Stimulated activated CD4-positive, alpha-beta T cell treated with anti-CD3 and anti-CD28 coated beads, Interleukin-15, amount 100 ng/mL, for 48 hours (primary cell): ENCODE results near the gene FHL1.

Source experiments
- DNase-seq, 2 donors: peaks; one replicate each; pipeline ENCODE4 v3.0.0-alpha.2; 2020; ENCODE audit warnings: low read depth in 2 of 2

Gene FHL1

DNA sequence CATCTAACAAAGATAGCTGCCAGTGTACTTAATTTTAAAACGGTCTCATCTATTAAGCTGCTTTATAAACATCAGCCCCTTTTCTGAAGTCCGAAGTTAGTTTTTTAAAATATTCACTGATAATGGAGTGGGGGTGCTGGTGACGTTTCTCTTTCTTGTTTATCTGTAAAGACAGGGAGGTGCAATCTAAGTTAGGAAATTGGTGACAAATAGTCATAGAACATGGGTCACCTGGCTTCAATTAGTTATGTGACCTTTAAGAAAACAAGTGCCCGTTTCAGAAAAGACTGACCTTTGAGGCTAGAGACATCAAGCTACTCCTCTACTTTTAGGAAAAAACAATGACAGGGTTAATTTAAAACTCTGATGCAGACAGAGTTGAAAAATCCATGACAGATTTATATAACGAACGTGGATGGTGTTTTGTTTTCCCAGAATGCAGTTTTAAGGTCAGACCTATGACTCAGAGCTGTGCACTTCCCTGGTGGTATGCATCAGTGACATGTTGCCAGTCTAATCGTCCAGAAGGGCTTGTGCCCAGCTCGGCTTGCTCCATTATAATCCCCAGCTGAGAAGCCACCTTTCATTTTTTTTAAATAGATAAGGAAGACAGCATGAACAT is 38.2 kb downstream of the FHL1 start:
- DNase-seq: no peak

DNA sequence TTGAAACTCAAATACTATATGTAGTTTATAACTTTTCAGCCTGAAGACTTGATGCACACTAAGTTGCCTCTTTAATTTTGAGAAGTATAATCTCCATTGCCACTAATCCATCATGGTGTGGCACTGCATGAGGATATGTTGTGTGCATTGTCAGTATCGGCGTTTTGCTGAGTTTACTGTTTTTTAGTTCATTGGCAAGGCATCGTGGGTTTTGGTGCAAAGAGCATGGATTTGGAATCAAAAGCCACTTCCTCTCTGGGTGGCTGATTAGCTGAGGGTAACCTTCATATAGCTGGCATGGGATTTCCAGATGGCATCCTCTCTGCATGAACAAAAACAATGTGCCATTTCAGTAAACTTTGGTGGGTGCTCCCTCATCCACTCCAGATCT is 38.7 kb downstream of the FHL1 start:
- DNase-seq: no peak

DNA sequence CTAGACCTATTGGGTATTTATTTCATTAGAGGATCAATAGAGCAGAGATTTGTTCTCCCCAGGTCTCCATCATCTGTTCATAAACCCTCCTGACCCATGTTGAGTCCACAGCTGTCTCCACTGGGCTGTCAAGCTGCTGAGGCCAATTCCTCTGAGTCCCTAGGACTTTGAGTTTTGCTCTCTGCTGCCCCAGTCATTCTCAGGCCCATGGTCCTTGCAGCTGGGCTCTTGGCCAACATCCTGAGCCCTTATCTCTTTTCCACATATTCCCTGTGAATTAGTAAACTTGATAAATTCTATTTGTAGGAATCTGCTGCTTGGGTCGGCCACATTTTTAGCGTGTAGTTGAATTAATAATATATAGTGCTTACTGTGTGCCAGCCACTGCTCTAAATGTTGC is 41.9 kb downstream of the FHL1 start:
- DNase-seq: no peak

- DNase-seq: no peak
Measured at GRCh38 chrX:136190038-136190713, 42.8 kb downstream of the FHL1 start.

GRCh38 chrX:136191171-136191570 is 43.8 kb downstream of the FHL1 start:
- no peak for DNase-seq

DNA sequence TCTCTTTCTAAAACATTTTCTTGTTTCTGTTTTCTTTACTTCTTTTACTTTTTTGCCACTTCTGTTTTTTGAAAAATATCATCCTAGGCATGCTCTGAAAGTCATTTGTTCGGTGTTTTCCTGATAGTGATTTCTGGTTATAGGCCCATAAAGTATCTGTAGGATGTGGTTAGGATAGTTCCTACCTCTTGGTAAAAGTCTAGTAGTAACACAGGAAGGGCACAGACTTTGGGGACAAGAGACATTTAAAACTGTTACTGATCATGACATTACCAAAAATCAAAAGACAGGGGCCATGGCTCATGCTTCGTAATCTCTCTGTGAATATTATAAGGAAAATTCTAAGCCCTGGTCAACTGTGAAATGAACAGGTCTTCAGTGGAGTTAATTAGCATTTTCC is 44.8 kb downstream of the FHL1 start:
- DNase-seq: no peak

DNA sequence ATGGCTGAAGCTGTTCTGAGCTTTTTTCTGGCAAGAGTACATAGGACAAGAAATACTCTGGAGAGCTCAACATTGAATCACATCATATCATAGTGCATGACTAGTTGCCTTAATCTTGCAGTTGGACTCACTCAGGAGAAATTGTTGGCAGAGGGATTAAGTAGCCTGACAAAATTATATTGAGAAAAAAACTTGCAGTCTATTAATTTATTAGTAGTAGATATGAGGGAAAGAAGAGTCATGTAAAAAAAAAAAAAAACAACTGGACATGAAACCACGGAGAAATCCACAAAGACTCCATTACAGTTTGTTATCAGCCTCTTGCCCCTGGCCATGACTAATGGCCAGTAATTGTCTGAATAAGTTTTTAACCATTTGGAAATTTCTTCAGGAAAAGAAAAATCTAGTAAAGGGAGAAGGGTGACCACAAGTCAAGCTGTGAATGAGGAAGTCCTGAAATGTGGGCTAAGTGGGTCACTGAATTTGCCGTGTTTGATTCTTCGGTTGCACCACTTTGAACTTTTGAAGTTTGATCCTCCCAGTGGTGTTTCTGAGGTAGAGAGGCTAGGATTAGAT is 45.6 kb downstream of the FHL1 start:
- DNase-seq: no peak

DNA sequence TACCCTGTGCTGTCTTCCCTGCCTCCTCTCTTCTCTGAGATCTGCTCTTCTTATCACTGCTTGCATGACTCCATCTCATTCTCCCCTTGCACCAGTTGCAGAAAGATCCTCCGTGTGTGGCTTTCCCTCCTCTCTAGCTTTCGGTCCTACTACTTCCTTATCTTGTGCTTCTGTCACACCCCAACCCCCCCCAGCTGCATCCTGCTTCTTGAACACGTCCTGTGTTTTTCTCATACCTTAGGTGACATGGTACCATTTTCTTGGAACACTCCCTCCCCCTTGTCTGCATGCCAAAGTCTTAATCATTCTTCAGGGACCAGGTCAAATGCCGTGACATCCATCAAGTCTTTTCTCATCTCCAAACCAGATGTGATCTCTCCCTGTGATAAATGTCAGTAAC is 46.4 kb downstream of the FHL1 start:
- DNase-seq: no peak

- DNase-seq: no peak
Measured at GRCh38 chrX:136194536-136194935, 47.2 kb downstream of the FHL1 start.

DNA sequence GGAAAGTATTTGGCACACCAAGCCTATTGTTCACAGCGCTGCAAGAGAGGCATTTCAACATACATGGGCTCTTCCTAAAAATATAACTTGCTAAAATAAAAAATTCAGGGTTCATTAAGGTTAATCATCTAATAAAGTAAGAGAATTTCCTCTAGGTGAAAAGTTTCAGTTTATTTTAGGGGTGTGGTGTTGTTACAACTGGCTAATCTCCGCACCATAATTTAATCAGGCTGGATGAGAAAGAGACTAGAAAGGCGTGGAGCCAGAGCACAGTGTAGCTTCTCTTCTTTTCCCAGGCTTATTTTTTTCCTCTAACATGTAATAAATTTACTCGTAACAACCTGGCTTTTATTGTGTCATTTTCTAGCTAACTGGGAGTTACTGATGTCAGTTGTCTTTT is 47.9 kb downstream of the FHL1 start:
- no peak for DNase-seq

DNA sequence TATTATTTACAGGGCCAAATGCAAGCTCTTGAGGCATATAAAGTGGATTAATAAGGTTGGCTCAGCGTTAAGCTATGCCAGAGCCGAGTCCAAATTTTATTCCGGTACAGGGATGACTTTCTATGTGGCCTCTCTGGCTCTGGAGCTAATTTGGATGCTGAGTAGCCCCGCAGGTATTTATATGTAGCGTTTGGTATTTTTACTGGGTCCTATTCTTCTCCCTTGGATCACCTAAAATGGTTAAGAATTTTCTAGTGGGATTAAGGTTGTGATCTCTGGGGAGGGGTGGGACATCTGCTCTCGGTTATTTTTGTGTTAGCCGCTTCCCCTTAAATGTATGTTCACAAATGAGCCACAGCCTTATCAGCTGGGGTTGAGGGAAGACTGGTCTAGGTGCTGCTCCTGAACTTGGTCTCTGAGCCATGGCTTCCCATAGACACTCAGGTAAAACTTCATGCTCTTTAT is 49.4 kb downstream of the FHL1 start:
- DNase-seq: no peak

DNA sequence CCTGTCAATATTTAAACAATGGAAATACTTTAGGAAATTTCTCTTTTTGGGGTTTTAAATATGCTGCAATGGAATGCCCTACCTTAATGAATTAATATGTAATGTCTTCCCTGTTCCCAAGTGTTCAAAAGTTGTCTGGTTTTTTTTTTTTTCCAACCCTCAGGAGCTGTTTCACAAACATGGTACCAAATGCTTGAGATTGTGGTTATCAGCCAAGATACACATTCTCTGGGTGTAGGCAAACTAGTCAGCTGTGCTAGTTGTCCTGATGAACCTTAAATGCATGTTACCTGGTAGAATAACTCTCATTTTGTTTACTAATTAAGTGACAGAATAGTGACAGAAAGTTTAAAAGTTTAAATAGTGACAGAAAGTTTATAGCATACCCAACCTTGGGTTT is 50.7 kb downstream of the FHL1 start:
- no peak for DNase-seq

DNA sequence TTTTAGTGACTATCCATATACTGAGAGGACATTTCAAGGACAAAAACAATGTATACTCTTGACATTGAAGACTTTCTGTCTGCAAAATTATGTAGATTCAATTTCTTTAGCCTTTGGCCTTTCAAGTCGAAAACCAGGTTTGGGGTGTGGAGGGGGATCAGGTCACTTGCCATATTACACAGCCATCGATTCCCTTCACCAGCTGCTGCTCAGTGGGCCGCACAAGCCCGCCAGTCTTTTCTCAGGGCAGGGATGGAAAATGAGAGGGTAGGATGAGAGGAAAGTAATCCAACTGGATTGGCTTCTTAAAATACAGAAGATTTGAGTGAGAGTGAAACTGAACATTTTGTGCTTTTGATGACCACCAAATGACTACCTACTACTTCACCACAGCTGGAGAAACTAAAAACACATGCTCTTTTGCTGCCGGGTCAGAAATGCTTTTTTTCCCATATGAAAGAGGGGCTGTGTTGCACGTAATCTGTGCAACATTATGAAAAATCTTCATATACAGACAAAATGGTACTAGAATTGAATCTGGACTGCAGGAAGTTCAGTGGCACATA is 51.4 kb downstream of the FHL1 start:
- DNase-seq: no peak

DNA sequence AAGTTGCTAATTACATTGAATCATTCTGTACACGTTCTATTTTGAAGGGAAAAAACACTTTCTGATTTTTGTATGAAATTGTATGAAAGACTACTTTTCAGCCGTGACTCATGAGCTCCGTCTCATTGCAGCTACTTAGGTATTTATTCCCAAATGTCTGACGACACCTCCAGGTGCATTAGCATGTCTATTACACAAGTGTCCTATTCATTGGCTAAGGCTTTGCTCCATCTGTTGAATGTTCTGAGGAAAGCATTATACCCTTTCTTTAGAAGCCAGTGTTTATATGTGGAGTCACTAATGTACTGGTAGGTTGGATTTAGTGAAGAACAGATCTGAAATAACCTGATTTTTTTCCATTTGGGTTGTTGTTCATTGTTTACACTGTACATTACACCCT is 52.0 kb downstream of the FHL1 start:
- no peak for DNase-seq

- no peak for DNase-seq
Measured at GRCh38 chrX:136200466-136200865, 53.1 kb downstream of the FHL1 start.

GRCh38 chrX:136201601-136202000 is 54.3 kb downstream of the FHL1 start:
- DNase-seq: no peak

DNA sequence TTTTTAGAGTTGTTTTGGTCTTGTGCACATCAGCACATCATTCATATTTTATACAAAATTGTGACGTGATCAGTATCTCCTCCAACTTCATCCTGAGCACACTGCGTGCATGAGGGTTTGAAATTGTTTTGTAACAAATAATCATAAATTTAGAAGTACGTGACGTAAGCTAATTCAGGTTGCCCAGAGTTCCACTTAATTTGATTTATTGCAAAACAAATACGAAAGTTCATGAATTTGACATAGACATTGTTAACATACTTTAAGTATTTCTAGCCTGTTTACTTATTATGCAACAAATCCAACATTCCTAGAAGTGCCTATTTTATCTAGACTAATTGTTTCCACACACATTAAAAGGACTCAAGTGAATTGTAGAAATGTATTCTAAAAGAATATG is 55.6 kb downstream of the FHL1 start:
- no peak for DNase-seq

DNA sequence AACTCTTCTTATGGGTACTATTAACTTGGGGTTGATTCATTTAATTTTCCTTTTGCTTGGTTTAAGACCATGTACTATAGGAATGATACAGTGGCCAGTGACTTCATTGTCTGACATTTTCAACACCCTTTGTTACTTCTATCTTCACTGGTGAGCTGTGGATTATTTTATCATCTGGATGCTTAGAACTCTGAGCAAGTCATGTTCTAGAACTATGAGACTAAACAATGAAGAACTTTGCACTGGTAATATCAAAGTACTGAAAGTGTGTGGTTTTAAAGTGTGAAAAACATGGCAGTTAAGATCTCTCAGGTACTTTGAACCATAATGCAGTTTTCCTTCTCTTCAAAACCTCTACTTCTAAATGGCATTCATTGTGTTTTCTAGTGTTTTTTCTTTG is 56.1 kb downstream of the FHL1 start:
- DNase-seq: no peak

DNA sequence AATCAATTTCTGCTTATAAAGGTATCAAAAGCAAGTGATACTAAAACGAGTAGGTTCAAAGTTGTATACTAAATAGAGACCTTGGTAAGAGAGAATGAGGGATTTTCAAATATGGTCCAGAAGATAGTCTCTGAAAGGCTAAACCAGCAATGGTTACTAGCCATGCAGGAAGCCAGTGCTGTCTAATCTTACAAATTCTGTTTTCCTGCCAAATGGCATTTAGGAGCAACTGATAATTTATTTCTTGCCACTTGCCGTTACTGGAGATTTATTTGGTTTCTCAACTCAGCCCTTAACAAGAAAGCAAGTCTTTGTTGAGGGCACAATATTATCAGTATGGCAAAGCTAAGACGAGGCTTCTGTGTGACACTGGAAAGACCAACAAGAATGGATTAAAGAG is 56.6 kb downstream of the FHL1 start:
- no peak for DNase-seq

GRCh38 chrX:136204571-136204970 is 57.2 kb downstream of the FHL1 start:
- no peak for DNase-seq

DNA sequence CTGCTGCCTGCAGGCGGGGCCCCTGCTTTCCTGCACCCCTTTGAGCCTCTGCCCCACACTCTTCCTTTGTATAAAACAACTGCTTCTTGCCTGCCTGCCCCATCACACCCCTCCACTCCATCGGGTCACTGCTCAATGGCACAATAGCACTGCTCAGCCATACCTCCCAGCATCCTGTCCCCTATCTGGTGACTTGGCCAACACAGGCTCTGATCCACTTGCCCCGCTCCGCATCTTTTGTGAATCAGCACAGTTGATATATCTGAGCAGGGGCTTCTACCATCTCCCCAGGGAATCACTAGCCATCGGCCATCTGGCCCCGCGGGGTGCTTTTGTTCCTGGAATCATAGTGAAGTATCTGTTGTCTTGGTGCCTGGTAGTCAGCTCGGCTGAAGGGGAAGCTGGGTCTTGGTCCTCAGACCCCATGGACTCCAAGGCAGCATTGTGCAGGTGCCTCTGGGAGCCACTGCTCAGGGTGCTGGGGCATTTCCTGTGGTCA is 58.6 kb downstream of the FHL1 start:
- no peak for DNase-seq

GRCh38 chrX:136206916-136207315 is 59.6 kb downstream of the FHL1 start:
- no peak for DNase-seq

DNA sequence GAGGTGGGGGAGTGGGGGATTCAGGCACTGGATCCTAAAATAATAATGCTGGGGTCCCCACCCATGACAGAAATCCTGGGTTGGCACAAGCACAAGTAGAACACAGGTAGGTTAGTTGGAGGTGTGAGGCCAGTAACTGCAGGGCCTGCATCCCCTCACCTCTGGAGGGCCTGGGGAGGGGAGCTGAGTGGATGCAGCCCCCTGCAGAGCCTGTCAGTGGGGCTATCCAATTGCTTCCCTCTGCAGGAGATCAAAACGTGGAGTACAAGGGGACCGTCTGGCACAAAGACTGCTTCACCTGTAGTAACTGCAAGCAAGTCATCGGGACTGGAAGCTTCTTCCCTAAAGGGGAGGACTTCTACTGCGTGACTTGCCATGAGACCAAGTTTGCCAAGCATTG is 60.2 kb downstream of the FHL1 start:
- DNase-seq: no peak
